ENCODE results near the gene PARVB.
"Not testable (repeated sequence)": the region's sequence is repeated elsewhere in the genome, so short reads cannot be mapped to it uniquely, and the experiment has no call there.

The PARVB gene

DNA sequence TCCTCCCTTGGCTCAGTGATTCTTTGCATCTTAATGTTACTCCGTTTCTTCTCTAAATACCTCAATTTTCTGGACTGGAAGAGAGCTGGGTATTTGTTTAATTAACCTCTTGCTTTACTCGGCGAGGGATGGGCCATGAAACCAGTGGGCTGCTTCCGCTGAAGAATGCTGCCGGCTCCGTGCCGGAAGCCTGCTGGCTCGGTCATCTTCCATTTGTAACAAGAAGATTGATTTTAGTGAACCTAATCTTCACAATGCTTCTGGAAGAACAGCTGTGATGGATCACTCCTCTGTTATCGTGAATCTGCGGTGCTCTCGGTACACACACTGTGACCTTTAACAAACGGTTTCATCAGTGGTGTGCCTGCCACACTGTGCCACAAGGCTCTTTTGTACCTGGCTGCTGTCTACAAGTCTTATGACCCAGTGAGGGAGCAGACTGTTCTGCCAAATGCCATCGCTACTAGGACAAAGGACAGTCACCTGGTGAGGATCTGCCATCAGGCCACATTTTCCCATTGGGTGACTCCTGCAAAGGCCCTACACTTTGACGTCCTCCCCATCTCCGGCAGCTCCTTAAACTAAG lies 25.3 kb upstream of the PARVB start:
- DNase-seq = no peak

DNA sequence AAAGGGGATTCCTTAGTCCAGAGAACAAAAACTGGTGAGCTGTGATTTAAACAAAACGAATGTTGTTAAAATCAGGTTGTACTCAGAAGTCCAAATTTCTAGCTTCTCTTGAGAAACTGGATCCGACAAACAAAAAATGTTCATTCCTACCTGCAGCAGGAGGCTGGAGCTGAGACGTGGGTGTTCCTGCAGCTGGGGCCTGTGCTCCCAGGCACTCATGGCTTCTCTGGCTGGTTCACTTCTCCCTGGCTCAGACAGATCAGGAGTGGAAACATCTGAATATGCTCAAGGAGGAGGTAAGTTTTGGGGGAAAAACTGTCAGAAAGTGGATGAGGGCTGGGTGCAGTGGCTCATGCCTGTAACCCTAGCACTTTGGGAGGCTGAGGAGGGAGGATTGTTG lies 24.7 kb upstream of the PARVB start:
- no peak for DNase-seq

DNA sequence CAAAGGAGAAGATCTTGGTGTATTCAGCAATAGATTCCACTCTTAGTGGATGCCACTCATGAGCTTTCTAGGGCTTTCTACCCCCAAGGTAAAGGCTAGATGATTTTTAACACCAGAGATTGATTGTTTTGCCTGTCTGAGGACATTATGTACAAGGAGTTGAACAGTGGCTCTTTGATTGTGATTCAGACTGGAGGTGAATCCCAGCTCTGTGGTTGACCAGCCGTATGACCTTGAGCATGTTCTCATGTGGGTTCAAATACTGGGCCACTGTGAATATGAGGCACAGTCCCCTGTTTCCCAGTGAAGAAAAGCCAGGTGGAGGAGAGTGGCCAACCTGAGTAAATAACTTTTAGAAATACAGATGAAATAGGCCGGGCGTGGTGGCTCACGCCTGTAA lies 24.0 kb upstream of the PARVB start:
- DNase-seq = no peak

DNA sequence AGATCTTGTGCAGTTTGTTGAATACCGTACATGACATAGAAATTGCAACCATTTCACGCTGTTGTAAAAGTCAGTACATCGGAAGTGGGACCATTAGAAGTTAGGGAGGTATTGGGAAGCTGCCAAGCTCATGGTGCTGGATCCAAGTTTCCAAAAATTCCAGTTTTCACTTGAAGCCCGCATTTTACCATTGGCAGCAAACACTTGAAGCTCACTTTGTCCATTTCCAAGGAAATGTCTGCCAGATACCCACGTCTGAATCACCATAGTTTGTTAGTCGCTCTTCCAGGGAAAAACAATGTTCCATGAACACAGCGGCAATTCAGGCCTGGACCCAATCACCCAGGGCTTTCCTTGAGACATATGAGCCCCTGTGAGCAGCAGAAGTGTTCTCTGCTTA lies 22.6 kb upstream of the PARVB start:
- no peak for DNase-seq

DNA sequence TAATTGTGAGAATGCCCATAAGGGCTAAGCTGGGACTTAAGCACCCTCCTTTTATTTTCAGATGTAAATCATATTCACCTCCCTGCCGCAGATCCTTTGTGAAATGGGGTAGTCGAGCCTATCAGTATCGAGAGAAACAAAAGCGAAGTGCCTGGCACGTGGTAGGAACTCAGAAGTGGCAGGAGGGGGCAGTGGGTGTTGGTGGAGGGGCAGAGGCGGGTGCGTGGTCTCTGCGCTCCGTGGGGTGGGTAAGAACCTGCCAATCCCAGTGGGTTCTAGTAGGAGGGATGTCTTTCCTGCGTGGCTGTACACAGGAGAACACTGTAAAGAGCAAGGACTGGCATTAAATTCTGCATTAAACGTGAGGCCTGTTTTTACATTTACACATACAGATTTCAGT lies 21.8 kb upstream of the PARVB start:
- no peak for DNase-seq

DNA sequence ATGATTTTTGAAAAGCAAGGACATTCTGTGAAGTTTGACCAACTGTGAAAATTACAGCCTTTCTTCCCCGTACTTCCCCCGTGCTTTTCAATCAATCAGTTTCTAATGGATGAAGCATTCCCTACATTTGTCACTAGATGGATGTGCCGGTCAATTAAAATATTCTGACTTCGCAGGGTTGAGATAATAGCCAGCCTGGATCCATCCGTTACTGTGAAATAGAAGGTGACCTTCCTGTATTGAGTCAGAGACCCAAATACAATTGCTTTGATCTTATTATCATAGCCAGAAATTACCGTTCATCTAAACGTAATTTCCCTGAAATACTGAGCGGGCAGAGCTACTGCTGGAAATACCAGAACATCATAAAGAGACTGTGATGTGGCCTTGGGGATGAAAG lies 21.1 kb upstream of the PARVB start:
- DNase-seq = no peak

DNA sequence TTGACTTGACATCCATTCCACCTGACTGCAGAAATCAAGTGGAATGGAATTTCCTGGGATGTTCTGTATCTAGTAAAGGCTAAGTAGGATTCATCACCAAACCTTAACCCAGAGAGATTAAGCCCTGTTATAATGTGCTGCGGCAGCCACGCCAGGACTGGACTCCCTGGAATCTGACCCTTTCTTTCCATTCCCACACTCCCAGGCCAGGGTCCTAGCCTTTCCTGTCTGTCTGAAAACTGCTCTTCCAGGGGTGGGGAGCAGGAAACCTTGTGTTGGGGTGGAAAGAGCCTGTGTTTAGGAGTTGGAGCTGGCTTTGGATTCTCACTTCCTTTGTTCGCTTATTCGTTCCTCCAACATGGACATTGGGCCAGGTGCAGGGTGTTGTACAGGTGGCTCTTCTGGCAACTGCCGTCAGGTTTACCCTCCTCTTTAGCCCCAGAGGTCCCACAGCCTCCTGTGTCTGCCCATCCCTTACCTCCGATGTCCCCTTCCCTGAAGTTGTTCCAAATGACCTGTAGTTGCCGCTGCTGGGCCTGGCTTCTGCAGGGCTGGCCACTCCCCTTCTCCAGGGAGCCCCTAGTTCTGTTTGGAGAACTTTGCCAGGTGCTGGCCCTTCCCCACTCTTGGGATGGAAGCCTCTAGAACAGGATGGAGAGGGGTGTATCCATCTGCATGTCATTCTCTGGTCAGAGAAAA lies 20.5 kb upstream of the PARVB start:
- no peak for DNase-seq

DNA sequence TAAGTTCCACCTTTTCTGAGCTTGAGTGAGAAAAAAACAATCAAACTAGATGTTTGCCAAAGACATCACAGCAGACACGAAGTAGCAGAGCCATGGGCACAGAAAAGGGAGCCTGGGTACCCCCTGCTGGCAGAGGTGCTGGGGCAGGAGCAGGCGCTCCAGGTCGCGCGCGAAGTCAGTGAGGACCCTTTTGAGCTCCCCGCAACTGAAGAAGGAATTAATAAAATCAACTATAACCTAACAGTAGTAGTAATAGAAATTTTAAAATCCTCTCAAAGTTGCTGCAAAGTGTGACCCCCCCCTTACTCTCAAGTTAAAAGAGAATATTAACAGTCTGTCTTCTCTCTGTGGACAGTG lies 20.0 kb upstream of the PARVB start:
- no peak for DNase-seq

DNA sequence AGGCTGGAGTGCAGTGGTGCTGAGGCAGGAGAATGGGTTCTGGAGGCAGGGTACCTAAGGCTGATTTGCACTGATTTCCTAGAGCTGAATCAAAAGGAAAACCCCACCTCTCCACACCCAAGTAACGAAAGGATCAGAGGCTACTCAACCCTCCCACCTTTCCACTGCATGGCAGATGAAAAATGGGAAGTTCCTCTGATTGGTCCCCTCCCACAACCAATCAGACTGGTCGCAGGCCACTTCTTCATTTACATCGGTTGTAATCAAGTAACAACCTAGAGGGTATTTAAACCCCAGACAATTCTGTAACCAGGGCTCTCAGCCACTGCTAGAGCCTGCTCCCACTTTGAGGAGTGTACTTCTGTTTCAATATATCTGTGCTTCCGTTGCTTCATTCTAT lies 18.6 kb upstream of the PARVB start:
- no peak for DNase-seq

DNA sequence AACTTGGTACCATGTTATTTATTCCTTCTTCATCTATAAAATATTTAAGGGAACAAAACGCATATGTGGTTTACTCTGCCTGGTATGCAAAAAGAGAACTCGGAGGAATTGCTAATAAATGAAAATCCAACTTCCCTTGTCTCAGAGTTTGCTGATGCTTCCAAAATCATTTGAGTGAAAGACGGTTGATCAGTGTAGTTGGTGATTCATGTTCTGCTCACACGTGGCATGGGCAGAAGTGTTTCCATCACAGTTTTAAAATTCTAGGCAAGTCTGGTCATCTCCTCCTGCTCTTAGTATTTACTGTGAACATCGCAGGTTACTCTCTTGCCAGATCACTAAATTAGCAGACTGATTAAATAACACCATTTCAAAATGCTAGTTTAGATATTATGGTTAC lies 11.9 kb upstream of the PARVB start:
- DNase-seq = no peak

DNA sequence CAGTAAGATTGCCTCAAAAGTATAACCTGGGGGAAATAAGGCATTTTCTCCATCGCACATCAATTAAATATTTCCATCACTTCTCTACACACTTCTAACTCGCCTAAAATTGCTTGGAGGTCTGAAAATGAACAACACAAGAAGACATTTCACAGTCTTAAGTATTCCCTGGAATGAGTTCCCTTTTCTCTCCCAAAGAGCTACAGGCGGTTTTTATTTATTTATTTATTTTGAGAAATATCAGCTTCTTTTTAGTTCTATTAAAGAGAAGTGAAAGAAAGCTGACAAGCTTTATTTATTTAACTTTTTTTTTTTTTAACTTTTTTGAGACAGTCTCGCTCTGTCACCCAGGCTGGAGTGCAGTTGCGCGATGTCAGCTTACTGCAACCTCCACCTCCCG lies 11.5 kb upstream of the PARVB start:
- no peak for DNase-seq

DNA sequence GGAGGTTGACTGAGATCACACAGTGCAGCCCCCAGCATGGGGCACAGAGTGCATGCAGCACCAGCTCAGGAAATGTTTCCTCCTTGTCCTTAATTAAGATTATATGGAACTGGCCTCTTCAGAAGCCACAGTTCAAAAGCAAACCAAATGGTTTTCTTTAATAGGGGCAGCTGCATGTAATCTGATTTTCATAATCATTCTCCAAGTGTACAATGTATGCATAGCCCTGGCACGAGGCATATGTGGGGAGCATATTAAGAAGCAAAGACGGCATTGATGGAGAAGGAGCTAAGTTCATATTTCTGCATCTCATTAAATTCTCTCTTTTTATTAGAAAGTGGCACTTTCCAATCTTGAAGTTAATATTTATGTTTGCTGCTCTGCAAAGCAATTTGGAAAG lies 9.9 kb upstream of the PARVB start:
- no peak for DNase-seq

DNA sequence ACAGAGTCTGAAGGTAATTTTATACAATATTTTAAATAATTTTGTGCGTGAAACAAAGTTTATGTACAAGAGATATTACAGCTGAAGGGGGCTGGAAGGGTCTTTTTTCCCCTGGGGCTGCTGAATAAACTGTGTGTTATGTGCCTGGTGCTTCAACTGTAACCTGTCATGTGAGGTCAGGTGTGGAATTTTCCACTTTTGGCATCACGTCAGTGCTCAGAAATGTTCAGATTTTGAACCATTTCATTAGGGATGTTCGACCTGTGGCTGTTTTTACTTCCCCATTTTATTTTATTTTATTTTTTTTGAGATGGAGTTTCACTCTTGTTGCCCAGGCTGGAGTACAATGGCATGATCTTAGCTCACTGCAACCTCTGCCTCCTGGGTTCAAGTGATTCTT lies 7.5 kb upstream of the PARVB start:
- not testable (repeated sequence) for DNase-seq

DNA sequence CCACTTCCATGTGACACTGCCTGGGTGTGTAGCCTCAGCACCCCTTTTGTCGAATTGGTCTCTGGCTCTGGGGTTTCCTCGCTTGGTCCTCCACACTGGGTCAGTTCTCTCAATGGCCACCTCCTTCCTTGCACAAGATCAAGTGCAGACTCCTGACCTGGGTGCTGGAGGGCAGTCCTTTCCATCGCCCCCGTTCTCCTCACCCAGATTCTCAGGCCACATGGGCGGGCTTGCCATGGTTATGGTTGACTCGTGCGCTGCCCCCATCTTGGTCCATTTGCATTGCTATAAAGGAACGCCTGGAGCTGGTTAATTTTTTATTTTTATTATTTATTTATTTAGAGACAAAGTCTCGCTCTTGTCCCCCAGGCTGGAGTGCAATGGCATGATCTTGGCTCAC lies 5.5 kb upstream of the PARVB start:
- no peak for DNase-seq

DNA sequence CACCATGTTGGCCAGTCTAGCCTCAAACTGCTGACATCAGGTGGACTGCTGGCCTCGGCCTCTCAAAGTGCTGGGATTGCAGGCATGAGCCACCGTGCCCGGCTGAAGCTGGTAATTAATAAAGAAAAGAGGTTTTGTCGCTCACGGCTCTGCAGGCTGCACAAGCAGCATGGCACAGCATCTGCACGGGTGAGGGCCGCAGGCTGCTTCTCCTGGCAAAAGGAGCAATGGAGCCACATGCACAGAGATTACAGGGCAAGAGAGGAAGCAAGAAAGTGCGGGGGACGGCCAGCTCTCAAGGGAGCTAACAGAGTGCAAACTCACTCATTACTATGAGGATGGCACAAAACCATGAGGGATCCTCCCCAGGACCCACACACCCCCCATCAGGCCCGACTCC lies 4.7 kb upstream of the PARVB start:
- no peak for DNase-seq

DNA sequence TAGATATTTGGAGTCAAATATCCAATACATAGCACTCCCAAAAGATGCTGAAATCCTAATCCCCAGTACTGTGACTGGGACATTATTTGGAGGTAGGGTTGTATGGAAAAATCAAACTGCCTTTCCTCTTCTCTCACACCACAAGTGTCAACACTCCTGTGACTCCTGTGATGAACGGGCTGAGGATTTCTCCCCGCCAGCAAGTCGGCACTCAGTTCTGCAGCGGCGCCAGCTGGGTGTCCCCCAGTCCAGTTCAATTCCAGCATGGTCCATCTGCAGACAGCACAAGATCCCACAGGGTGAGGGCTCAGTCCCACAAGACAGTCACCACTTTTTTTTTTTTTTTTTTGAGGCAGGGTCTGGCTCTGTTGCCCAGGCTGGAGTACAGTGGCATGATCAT lies 4.3 kb upstream of the PARVB start:
- DNase-seq = no peak

DNA sequence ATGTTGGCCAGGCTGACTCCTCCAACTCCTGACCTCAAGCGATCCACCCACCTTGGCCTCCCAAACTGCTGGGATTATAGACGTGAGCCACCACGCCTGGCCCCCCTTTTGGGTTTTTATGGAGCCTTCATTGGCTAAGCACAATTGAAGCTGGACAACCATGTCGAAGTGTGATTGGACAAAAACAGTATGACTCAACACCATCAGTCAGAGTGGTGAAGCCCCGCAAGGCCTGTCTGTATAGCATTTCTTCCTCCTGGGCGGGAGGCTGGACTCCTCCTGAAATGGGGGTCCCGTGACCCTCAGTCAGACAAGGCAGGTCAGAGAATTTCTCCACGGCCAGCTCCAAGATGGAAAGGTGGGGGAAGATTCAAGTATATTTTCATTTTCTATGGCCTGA lies 3.1 kb upstream of the PARVB start:
- DNase-seq = no peak

DNA sequence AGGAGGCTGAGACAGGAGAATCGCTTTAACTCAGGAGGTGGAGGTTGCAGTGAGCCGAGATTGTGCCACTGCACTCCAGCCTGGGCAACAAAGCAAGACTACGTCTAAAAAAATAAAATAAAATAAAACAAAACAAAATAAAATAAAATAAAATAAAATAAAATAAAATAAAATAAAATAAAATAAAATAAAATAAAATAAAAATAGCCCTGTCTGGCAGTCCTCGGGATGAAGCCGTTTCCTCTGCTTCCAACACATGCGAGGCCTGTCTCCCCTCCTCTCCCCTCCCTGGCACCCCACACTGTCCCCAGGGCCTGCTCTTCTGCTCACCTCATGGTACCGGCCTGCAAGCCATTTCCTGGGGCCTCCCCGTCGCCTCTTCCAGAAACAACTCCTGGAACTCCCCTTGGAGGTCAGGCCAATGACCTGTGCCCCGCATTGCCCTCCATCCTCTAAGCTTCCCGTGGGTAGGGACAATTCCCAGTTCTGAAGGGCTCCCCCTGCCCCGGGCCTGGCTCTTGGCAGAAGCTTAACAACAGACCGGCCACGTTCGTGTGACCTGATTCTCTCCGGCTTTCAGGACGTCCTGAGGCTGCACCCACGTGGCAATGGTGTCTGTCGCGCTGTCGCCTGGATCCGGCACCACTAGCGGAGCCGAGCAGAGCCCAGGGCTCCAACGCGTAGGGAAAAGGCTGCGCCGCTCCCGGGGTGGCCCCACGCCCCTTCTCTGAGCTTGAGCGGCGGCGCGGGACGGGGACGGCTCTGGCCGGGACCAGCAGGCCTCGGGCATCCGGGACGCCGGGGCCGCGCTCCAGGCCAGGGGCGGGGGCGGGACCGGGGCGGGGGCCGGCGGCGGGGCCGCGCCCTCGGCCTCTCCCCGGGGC lies 456 bp upstream of the PARVB start:
- DNase-seq = peak; percentile 42

DNA sequence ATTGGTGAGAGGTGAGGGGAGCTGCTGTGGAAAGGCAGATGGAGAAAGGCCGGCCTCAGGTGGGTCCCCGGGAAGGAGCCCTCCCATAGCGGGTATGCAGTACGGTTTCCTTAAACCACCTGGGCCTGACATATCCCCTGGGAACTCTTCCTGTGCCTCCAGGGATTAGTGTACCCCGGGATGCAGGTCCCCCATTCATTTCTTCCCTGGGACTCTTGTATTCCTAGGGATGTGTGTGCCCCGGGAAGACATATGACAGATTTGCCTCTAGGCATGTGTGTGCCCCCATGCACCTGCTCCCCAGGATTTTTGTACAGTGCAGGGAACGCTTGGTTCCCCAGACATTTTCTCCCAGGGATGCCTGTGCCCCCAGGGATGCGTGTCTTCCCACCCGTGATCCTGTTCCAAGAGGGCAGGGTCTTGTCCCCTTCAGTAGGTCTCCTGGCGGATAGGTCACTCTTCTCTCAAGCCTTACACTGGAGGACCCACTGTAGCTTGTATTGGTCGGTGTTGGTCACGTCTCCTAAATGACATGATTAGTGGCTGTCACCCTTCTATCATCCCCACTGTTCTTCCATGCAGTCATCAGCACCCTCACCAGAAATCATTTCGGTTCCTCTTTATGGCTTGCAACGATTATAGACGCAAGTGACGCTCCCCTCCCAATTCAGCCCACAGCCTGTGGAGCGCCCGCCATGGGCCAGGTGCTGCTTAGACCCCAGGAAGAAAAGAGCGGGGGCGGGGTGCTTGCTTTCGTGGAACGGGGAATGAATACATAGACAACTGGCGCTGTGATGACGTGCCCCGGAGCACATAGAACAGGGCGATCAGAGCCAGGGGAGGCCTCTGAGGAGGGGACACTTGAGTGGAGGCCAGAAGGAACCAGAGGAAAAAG lies 1.3 kb downstream of the PARVB start:
- peak; percentile 28 for DNase-seq

DNA sequence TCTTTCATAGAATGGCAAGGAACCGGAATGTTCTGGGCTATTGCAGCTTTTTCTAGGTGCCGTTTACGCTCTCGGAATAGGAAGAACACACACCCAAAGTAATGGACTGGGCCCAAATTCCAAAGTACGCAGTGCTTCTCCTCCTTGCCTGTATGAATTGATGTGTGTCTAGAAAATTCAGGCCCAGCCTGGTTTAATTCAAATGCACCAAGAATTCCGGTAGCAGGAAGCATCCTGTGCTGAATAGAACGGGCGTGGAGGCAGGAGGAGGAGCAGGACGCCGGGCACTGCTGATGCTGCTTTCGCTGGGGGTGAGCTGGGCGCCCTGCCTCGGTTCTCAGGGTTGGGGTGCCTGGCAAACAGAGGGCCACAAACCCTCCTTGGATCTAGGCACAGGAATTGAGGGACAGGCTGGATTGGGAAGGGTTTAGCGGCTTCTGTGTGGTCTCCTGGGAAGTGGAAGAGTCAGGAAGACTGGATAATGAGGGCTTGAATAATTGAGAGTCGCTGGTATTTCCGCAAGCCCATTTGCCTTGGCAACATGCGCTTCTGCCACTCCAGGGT lies 2.0 kb downstream of the PARVB start:
- no peak for DNase-seq

DNA sequence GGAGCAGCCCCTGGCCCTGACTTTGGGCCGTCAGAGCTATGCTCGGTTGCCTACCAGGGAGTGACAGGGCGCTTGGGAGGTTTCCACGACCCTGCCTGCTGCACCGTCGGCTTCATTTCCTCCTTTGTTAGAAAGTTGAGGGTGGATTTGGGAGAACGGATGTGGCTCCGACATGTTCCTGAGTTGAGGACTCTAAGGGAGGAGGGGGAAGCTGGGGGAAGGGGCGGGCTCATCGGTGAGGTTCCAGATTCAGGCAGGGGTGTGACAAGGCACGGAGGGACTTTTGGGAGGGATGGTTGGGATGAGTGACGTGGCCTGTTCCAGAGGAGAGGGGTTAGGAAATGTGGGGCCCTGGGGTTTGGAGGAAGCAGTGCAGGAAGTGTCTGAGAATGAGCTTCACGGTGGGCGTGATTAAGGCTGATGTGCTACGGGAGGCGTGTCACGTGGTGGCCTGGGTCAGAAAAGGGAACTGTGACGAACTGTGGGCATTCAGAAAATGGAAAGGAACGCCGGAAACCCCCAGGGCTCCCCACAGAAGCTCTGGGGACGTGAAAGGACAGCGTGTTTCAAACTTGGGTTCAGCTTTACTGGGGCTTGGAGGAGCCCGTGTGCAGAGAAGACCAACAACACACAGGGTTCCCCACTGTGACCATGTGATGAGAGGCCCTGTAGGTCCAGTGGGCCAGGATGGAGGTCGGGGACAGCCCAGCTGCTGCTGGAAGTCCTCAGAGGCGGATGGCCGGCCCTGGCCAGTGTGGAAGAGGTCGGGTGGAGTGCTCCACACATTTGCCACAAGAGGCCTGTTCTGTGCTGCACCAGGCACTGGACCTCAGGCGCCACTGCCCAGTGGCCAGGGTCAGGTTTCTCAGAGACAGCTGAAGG lies 2.8 kb downstream of the PARVB start:
- DNase-seq = peak; percentile 87

DNA sequence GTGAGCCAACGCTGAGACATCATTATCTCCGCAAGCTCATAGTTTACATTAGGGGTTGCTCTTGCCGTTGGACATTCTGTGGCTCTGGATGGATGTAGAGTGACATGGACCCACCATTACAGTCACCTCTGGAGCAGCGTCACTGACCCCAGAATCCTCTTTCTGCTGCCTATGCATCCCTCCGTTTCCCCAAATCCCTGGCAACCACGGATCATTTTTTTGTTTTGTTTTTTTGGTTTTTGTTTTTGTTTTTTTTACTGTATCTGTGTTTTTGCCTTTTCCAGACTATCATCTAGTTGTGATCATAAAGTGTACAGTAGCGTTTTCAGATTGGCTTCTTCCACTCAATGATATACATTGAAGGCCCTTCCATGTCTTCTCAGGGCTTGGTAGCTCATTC lies 4.0 kb downstream of the PARVB start:
- no peak for DNase-seq

Measured in CD4-positive, alpha-beta T cell treated with Interleukin-21 for 1 hour (primary cell).